HUES6 (cell line): Measurements from ENCODE around the gene TTC23L.
A peak's percentile ranks its signal among the peaks of the same experiment; 100 is the strongest.

Experiments
- H3K27ac ChIP-seq: 2 replicates; pipeline ENCODE4 v1.7.0; 2013; ENCODE audit warnings: low read depth, mild to moderate bottlenecking, low read length, inconsistent platforms
- H3K27me3 ChIP-seq: 2 replicates; pipeline ENCODE4 v1.6.1; 2013; ENCODE audit warnings: low read length; ENCODE audit not compliant: control insufficient read depth, insufficient read depth
- H3K36me3 ChIP-seq: 2 replicates; pipeline ENCODE4 v1.6.1; 2013; ENCODE audit warnings: low read length; ENCODE audit not compliant: control insufficient read depth, insufficient read depth
- H3K4me1 ChIP-seq: 2 replicates; pipeline ENCODE4 v1.6.1; 2013; ENCODE audit warnings: low read length; ENCODE audit not compliant: control insufficient read depth, insufficient read depth
- H3K4me3 ChIP-seq: 2 replicates; pipeline ENCODE4 v1.5.1; 2013; ENCODE audit warnings: low read depth, low read length
- H3K9ac ChIP-seq: one replicate; pipeline ENCODE4 v1.6.1; 2013; ENCODE audit warnings: mild to moderate bottlenecking, low read length
- H3K9me3 ChIP-seq: 2 replicates; pipeline ENCODE4 v1.6.1; 2013; ENCODE audit warnings: low read depth, low read length; ENCODE audit not compliant: control insufficient read depth, insufficient read depth

TTC23L gene

GRCh38 chr5:34849253-34849652, 10.3 kb downstream of the TTC23L start:
- Histone ChIP-seq H3K9ac (no peak overlapping the region), H3K27ac (no peak overlapping the region), H3K27me3 (no peaks in the 10 kb centered on the region), H3K36me3 (no peaks in the 10 kb centered on the region), H3K4me3 (no peak overlapping the region), H3K4me1 (peaks cover 6% of the 10 kb centered on the region; the same call in 1 of the 2 replicates), H3K9me3 (0 out of 2 replicates have a peak, but pooled peaks cover 2% of the 10 kb centered on the region)

- H3K9ac ChIP-seq, result no peak overlapping the region
Measured at GRCh38 chr5:34854459-34855174, 15.7 kb downstream of the TTC23L start.

GRCh38 chr5:34857161-34857560, 18.2 kb downstream of the TTC23L start:
- H3K9ac ChIP-seq, result no peak overlapping the region

More at GRCh38 chr5:34854459-34855174, 15.7 kb downstream of the TTC23L start:
- Histone ChIP-seq H3K9me3 (0 out of 2 replicates have a peak, but pooled peaks cover 2% of the 10 kb centered on the region), H3K27ac (no peak overlapping the region), H3K27me3 (no peaks in the 10 kb centered on the region), H3K4me1 (no peaks in the 10 kb centered on the region), H3K4me3 (no peak overlapping the region), H3K36me3 (no peaks in the 10 kb centered on the region)

GRCh38 chr5:34857894-34858293, 18.9 kb downstream of the TTC23L start:
- H3K27ac ChIP-seq, result no peak overlapping the region
- no peak overlapping the region for H3K4me3 ChIP-seq
- H3K27me3 ChIP-seq, result no peaks in the 10 kb centered on the region
- H3K4me1 ChIP-seq, result peaks cover 3% of the 10 kb centered on the region; the same call in 1 of the 2 replicates
- no peaks in the 10 kb centered on the region for H3K36me3 ChIP-seq
- no peak overlapping the region for H3K9ac ChIP-seq
- 0 out of 2 replicates have a peak, but pooled peaks cover 1% of the 10 kb centered on the region for H3K9me3 ChIP-seq

More at GRCh38 chr5:34857161-34857560, 18.2 kb downstream of the TTC23L start:
- Histone ChIP-seq H3K27me3 (no peaks in the 10 kb centered on the region), H3K4me3 (no peak overlapping the region), H3K9me3 (0 out of 2 replicates have a peak, but pooled peaks cover 2% of the 10 kb centered on the region), H3K4me1 (no peaks in the 10 kb centered on the region), H3K27ac (no peak overlapping the region), H3K36me3 (no peaks in the 10 kb centered on the region)

- Histone ChIP-seq H3K27me3 (no peaks in the 10 kb centered on the region), H3K9ac (no peak overlapping the region)
Measured at GRCh38 chr5:34858790-34859189, 19.8 kb downstream of the TTC23L start.

GRCh38 chr5:34859253-34859652, 20.3 kb downstream of the TTC23L start:
- H3K36me3 ChIP-seq, result no peaks in the 10 kb centered on the region
- no peak overlapping the region for H3K27ac ChIP-seq
- H3K9me3 ChIP-seq, result no peaks in the 10 kb centered on the region
- no peak overlapping the region for H3K4me3 ChIP-seq
- no peak overlapping the region for H3K9ac ChIP-seq
- no peaks in the 10 kb centered on the region for H3K27me3 ChIP-seq
- peaks cover 16% of the 10 kb centered on the region for H3K4me1 ChIP-seq

More at GRCh38 chr5:34858790-34859189, 19.8 kb downstream of the TTC23L start:
- no peak overlapping the region for H3K4me3 ChIP-seq
- H3K36me3 ChIP-seq, result no peaks in the 10 kb centered on the region
- H3K27ac ChIP-seq, result no peak overlapping the region
- no peaks in the 10 kb centered on the region for H3K9me3 ChIP-seq
- peaks cover 12% of the 10 kb centered on the region for H3K4me1 ChIP-seq

GRCh38 chr5:34863946-34864345, 25.0 kb downstream of the TTC23L start:
- H3K9ac ChIP-seq, result peak overlapping the region; percentile 11
- peak overlapping the region; percentile 52 for H3K27ac ChIP-seq
- H3K4me1 ChIP-seq, result peaks cover 37% of the 10 kb centered on the region
- no peaks in the 10 kb centered on the region for H3K9me3 ChIP-seq
- no peaks in the 10 kb centered on the region for H3K27me3 ChIP-seq
- peak overlapping the region; percentile 30 for H3K4me3 ChIP-seq
- H3K36me3 ChIP-seq, result no peaks in the 10 kb centered on the region

- Histone ChIP-seq H3K4me1 (peaks cover 37% of the 10 kb centered on the region), H3K9ac (no peak overlapping the region), H3K27ac (0 out of 2 replicates have a peak overlapping the region, but pooled peaks have one; percentile 38)
Measured at GRCh38 chr5:34865091-34865490, 26.1 kb downstream of the TTC23L start.

GRCh38 chr5:34866989-34867471, 28.1 kb downstream of the TTC23L start:
- Histone ChIP-seq H3K4me3 (no peak overlapping the region), H3K4me1 (peaks cover 37% of the 10 kb centered on the region), H3K27me3 (no peaks in the 10 kb centered on the region), H3K36me3 (no peaks in the 10 kb centered on the region), H3K9me3 (no peaks in the 10 kb centered on the region), H3K27ac (peak overlapping the region; percentile 35; the same call in 1 of the 2 replicates), H3K9ac (no peak overlapping the region)

More at GRCh38 chr5:34865091-34865490, 26.1 kb downstream of the TTC23L start:
- no peaks in the 10 kb centered on the region for H3K36me3 ChIP-seq
- H3K27me3 ChIP-seq, result no peaks in the 10 kb centered on the region
- H3K4me3 ChIP-seq, result no peak overlapping the region
- no peaks in the 10 kb centered on the region for H3K9me3 ChIP-seq

- Histone ChIP-seq H3K36me3 (no peaks in the 10 kb centered on the region), H3K9ac (no peak overlapping the region), H3K9me3 (no peaks in the 10 kb centered on the region), H3K27ac (no peak overlapping the region), H3K4me1 (peaks cover 36% of the 10 kb centered on the region), H3K27me3 (no peaks in the 10 kb centered on the region), H3K4me3 (no peak overlapping the region)
Measured at GRCh38 chr5:34867660-34868059, 28.7 kb downstream of the TTC23L start.

- H3K9ac ChIP-seq, result no peak overlapping the region
- H3K27ac ChIP-seq, result no peak overlapping the region
- no peak overlapping the region for H3K4me3 ChIP-seq
- H3K27me3 ChIP-seq, result no peaks in the 10 kb centered on the region
- H3K36me3 ChIP-seq, result no peaks in the 10 kb centered on the region
- peaks cover 25% of the 10 kb centered on the region for H3K4me1 ChIP-seq
- H3K9me3 ChIP-seq, result no peaks in the 10 kb centered on the region
Measured at GRCh38 chr5:34868791-34869190, 29.8 kb downstream of the TTC23L start.
